Pancreas (tissue), 10 donors: ENCODE data around the gene ERC1. TPM values are rescaled to one million over a fixed set of nuclear protein-coding genes. Genes with fewer than 3 reads are reported as not detected.
"Not testable (repeated sequence)": the region's sequence is repeated elsewhere in the genome, so short reads cannot be mapped to it uniquely, and the experiment has no call there.

Experiments used
- ATAC-seq, 4 donors: fragments of 200-7000 bp; cut with Tn5 transposase; one replicate each; pipeline versions ENCODE4 v1.8.0 to v1.9.1; 2020; ENCODE audit warnings: mild to moderate bottlenecking in 4 of 4, moderate library complexity in 4 of 4
- DNase-seq, 6 donors: peaks; one replicate each; pipeline ENCODE4 v3.0.0-alpha.2; 2020
- FAIRE-seq: peaks from 2 replicates; lab custom pipeline; 2012; peaks lifted over from hg19 to GRCh38; lab: Jason Lieb, UNC
- H3K27ac ChIP-seq, 4 donors: fragments of 200-600 bp; sonication (generic); 1 replicate in 3 of 4; 2 replicates in 1 of 4; pipeline versions ENCODE4 v1.5.0 to v1.8.0; 2020
- H3K27me3 ChIP-seq, 4 donors: fragments of 200-600 bp; one replicate each; pipeline ENCODE4 v1.8.0; 2021
- H3K36me3 ChIP-seq, 3 donors: fragments of 200-600 bp; sonication (generic) in 1 of 3; one replicate each; pipeline versions ENCODE4 v1.5.0 to v1.8.0; 2020 to 2021
- H3K4me1 ChIP-seq, 3 donors: fragments of 200-600 bp; one replicate each; pipeline ENCODE4 v1.8.0; 2021
- H3K4me3 ChIP-seq, 4 donors: fragments of 200-600 bp; sonication (generic) in 2 of 4; one replicate each; pipeline versions ENCODE4 v1.5.0 to v1.8.0; 2020 to 2021
- H3K9me3 ChIP-seq, 4 donors: fragments of 200-600 bp; one replicate each; pipeline ENCODE4 v1.8.0; 2021
- WGBS, 2 donors: extraction: QIAGEN DNeasy Blood & Tissue Kit; methylation state at CpG; one replicate each; pipeline ENCODE4 v1.1.7; 2013; 5-methylcytosine and 5-hydroxymethylcytosine counted together
- intact Hi-C, 3 donors: fragments of 100-400 bp; cut with DNase I; formaldehyde crosslinking; loops; one replicate each; pipeline versions ENCODE4 v1.11.1 to v1.14.2; 2022
- polyA plus RNA-seq, 2 donors: library from polyadenylated mRNA; stranded (reverse); fragments of 200-250 nt; gene quantifications; one replicate each; pipeline ENCODE4 v1.2.3, GENCODE V29; 2013
- total RNA-seq, 6 donors: library from RNA; stranded (reverse); fragmentation: NEBNext Ultra II Directional in 4 of 6; extraction: Animal tissue kit (Norgen Biotek cat#: 25700) in 4 of 6; gene quantifications; one replicate each; pipeline versions ENCODE4 v1.2.1 to v1.2.4, GENCODE V29; 2021 to 2023
- TF ChIP-seq, protein P1 (sequence below), 4 donors: fragments of 200-600 bp; sonication (generic) in 3 of 4; IDR thresholded peaks; one replicate each; pipeline versions ENCODE4 v1.5.0 to v1.8.0; 2021; ENCODE audit warnings: antibody characterized with exemption in 4 of 4
- donor health status: healthy with polysubstance abuse.
- donor health status: DM: no; HTN: no; CAD: no; lungs with moderate emphysema.
- donor health status: DM: no; HTN: no; CAD: no.
- donor health status: control.
- donor health status: control.
- donor health status: Bipolar disorder and iron deficiency.
- donor health status: DM: yes; HTN: yes; CAD: no.
- donor health status: DM: no; HTN: no; CAD: no.
- donor health status: DM: no; HTN: no; CAD: no.
- donor health status: DM: yes; HTN: yes; CAD: no.

The ERC1 gene
- total and polyA plus RNA-seq, 8 donors: 4.1 to 41.4 (median 20.5) TPM

- ATAC-seq (no peak), DNase-seq (no peak), FAIRE-seq (no peak)
- TF ChIP-seq, protein P1, sequence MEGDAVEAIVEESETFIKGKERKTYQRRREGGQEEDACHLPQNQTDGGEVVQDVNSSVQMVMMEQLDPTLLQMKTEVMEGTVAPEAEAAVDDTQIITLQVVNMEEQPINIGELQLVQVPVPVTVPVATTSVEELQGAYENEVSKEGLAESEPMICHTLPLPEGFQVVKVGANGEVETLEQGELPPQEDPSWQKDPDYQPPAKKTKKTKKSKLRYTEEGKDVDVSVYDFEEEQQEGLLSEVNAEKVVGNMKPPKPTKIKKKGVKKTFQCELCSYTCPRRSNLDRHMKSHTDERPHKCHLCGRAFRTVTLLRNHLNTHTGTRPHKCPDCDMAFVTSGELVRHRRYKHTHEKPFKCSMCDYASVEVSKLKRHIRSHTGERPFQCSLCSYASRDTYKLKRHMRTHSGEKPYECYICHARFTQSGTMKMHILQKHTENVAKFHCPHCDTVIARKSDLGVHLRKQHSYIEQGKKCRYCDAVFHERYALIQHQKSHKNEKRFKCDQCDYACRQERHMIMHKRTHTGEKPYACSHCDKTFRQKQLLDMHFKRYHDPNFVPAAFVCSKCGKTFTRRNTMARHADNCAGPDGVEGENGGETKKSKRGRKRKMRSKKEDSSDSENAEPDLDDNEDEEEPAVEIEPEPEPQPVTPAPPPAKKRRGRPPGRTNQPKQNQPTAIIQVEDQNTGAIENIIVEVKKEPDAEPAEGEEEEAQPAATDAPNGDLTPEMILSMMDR (IDR thresholded peaks at IDR 0.05): no peak
- Histone ChIP-seq H3K9me3 (no peaks in the 10 kb centered on the region), H3K4me3 (no peak overlapping the region), H3K4me1 (peaks cover 0 to 6% (median 0%) of the 10 kb centered on the region in 3 donors), H3K27me3 (no peaks in the 10 kb centered on the region), H3K36me3 (peaks cover 0 to 5% (median 0%) of the 10 kb centered on the region in 3 donors), H3K27ac (no peak overlapping the region)
- 87 to 88% methylated on average over 4 of the region's 4 CpGs for WGBS, 2 donors
- intact Hi-C loops: no loop called here
These were observed 197.0 kb downstream of the ERC1 start for GRCh38 chr12:1188016-1188415.

- intact Hi-C loops: no loop called here
- Histone ChIP-seq H3K27ac (no peak overlapping the region), H3K4me1 (peaks cover 0 to 6% (median 0%) of the 10 kb centered on the region in 3 donors), H3K36me3 (peaks cover 0 to 3% (median 0%) of the 10 kb centered on the region in 3 donors), H3K4me3 (no peak overlapping the region), H3K9me3 (no peaks in the 10 kb centered on the region), H3K27me3 (no peaks in the 10 kb centered on the region)
- TF ChIP-seq, protein P1 (IDR thresholded peaks at IDR 0.05): no peak
- FAIRE-seq: no peak
- WGBS, 2 donors: 86 to 93% methylated on average over 4 of the region's 4 CpGs
- no peak for ATAC-seq
- DNase-seq: no peak
These were observed 198.1 kb downstream of the ERC1 start for GRCh38 chr12:1189163-1189562.

GRCh38 chr12:1195513-1195912 is 204.5 kb downstream of the ERC1 start:
- TF ChIP-seq, protein P1 (IDR thresholded peaks at IDR 0.05): no peak
- Histone ChIP-seq H3K9me3 (no peaks in the 10 kb centered on the region), H3K4me1 (peaks cover 0 to 9% (median 7%) of the 10 kb centered on the region in 3 donors), H3K4me3 (no peak overlapping the region), H3K27me3 (no peaks in the 10 kb centered on the region), H3K27ac (no peak overlapping the region), H3K36me3 (no peaks in the 10 kb centered on the region)
- 90 to 98% methylated on average over 4 of the region's 4 CpGs for WGBS, 2 donors
- intact Hi-C loops: no loop called here
- ATAC-seq (no peak), DNase-seq (no peak), FAIRE-seq (no peak)

- ATAC-seq: no peak
- no peak for FAIRE-seq
- no peaks in the 10 kb centered on the region for H3K36me3 ChIP-seq
- TF ChIP-seq, protein P1 (IDR thresholded peaks at IDR 0.05): no peak
- intact Hi-C loops: no loop called here
- WGBS, 2 donors: 98 to 99% methylated on average over 3 of the region's 3 CpGs
- no peaks in the 10 kb centered on the region for H3K27me3 ChIP-seq
- no peaks in the 10 kb centered on the region for H3K9me3 ChIP-seq
- no peak for DNase-seq
- H3K4me1 ChIP-seq: peaks cover 0 to 9% (median 7%) of the 10 kb centered on the region in 3 donors
- H3K4me3 ChIP-seq: no peak overlapping the region
- no peak overlapping the region for H3K27ac ChIP-seq
These were observed 206.4 kb downstream of the ERC1 start for GRCh38 chr12:1197264-1198018.

GRCh38 chr12:1198854-1199253 is 207.8 kb downstream of the ERC1 start:
- intact Hi-C loops, H3K36me3 ChIP-seq, H3K27me3 ChIP-seq, FAIRE-seq, DNase-seq, H3K9me3 ChIP-seq, H3K4me3 ChIP-seq, H3K27ac ChIP-seq, H3K4me1 ChIP-seq, ATAC-seq: not testable (repeated sequence)
- 90 to 100% methylated on average over 5 of the region's 5 CpGs for WGBS, 2 donors
